SK-N-MC (cell line): ENCODE measurements around the gene ZNF438.

Experiments
- EZH2 ChIP-seq: fragments of 200-600 bp; sonication (generic); IDR thresholded peaks from one replicate; pipeline ENCODE4 v1.6.1; 2017; ENCODE audit warnings: antibody characterized with exemption
- FOXP2 ChIP-seq: optimal IDR thresholded peaks from 2 replicates; pipeline ENCODE3; 2011; ENCODE audit warnings: mild to moderate bottlenecking, moderate library complexity; ENCODE audit not compliant: insufficient read depth; ENCODE audit errors: extremely low read length, control extremely low read depth
- POLR2AphosphoS5 ChIP-seq: IDR thresholded peaks from 2 replicates; pipeline ENCODE4 v1.6.1; 2012; ENCODE audit warnings: mild to moderate bottlenecking, low read depth, low read length, borderline replicate concordance

DNA sequence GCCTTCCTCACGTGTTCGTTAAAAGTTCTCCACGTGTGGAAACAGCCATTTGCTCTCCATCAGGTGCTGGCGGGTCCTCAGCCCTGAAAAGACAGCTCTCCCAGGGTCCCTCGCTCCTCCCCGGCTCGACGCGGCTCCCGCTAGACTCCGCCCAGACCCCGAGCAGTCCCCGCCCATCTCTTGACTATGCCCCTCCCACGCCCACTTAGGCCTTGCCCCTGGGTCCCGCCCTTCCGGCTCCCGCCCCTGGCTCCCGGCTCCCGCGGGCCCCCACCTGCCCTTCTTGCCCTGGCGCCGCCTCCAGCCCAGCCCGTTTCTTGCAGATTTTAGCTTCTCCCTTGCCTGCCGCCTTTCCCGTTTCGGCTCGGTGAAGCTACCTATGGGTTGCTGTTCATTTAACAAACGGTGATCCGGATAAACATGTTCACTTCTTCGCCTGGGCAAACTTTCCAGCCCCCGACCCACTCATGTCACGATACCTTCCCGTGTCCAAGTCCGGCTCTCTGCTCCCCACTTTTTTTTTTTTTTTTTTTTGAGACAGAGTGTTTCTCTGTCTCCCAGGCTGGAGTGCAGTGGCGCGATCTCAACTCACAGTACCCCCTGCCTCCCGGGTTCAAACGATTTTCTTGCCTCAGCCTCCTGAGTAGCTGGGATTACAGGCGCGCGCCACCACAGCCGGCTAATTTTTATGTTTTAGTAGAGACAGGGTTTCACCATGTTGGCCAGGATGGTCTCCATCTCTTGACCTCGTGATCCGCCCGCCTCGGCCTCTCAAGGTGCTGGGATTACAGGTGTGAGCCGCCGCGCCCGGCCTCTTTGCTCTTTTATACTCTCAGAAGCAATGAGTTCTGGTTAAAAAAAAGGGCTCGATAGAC lies 830 bp upstream of the ZNF438 start:
- TF ChIP-seq EZH2: no peak
- peak; percentile 67 for TF ChIP-seq POLR2AphosphoS5
- TF ChIP-seq FOXP2: no peak
